GM19193 (cell line): ENCODE results near the gene HEPACAM2.
A peak's percentile ranks its signal among the peaks of the same experiment; 100 is the strongest.

Experiments used
- POLR2A ChIP-seq: IDR thresholded peaks from 4 replicates; pipeline ENCODE4 v1.6.1; 2011; ENCODE audit not compliant: insufficient read depth, insufficient read length; ENCODE audit errors: extremely low read depth

The HEPACAM2 gene

DNA sequence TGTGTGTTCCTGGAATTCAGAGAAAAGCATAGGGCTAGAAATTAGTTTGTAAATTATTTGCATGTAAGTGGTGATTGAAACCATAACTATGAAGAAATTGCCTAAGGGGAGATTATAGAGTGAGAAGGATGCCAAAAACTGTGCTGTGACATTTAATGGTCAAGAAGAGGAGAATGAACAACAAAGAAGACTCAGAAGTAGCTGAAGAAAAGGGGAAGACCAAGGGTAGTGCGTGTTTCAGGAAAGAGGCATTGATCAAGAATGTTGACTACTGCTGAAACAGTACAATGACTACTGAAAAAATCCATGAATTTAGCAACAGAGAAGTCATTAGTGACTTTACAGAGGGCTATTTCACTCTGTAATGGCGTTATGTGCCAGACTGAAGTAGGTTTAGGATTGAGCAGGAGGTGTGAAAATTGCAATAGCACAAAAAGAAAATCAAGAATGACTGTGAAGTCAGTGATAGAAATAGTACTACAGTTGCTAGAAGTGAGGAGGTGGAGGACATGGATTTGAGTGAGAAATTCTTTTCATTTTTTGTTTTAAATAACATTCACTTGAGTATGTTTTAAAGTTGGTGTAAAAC, 49.2 kb downstream of the HEPACAM2 start:
- TF ChIP-seq POLR2A, result no peak

GRCh38 chr7:93175219-93175618, 51.0 kb downstream of the HEPACAM2 start:
- no peak for TF ChIP-seq POLR2A

GRCh38 chr7:93172683-93173082, 53.6 kb downstream of the HEPACAM2 start:
- TF ChIP-seq POLR2A, result no peak

GRCh38 chr7:93171606-93172226, 54.6 kb downstream of the HEPACAM2 start:
- TF ChIP-seq POLR2A, result no peak

DNA sequence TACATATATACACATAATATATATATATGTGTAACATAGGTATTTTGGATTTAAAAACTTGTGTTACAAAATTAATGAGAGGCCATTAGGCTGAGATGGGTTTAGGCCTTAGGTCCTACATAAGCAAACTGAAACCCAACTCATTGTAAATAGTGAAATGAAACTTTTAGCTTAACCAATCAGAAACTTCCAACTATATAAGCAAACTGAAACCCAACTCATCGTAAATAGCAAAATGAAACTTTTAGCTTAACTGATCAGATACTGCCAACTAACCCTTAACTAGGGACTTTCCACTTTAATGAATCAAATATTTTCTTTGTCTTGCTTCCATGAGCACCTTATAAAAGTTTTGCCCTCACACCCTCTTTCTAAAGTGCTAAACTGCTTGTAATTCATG, 60.8 kb downstream of the HEPACAM2 start:
- no peak for TF ChIP-seq POLR2A

DNA sequence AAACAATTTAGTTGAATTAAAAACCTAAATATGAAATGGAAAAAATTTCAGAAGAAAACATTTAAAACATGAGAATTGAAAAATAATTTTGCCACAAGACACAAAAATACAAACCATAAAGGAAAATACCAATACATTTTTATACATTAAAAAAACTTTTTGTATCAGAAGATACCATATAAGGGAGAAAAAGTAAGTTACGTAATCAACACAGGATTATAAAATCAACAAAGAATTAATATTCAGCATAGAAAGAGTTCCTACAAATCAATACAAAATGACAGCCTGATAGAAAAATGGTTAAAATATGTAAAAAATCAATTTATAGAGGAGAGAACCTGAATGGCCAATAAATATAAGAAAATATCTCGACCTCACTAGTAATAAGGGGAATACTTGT, 61.5 kb downstream of the HEPACAM2 start:
- no peak for TF ChIP-seq POLR2A

- no peak for TF ChIP-seq POLR2A
Measured at GRCh38 chr7:93161181-93161762, 65.0 kb downstream of the HEPACAM2 start.

- TF ChIP-seq POLR2A, result no peak
Measured at GRCh38 chr7:93160410-93160809, 65.9 kb downstream of the HEPACAM2 start.

DNA sequence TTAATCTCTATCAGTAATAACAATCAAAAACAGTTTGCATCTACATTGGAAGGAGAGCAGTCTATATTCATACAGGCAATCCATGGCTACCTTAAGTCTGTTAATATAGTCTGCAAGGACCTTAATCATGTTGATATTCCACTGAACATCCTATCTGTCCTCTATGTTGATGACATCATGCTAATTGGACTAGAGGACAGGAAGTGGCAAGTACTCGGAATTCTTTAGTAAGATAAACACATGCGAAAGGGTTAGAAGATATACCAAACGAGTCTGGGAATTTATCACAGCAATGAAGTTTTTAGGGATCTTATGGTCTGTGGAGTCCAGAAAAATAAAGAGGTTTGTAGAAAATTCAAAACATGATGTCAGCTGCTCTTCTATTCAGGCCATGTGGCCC, 66.8 kb downstream of the HEPACAM2 start:
- TF ChIP-seq POLR2A, result no peak

DNA sequence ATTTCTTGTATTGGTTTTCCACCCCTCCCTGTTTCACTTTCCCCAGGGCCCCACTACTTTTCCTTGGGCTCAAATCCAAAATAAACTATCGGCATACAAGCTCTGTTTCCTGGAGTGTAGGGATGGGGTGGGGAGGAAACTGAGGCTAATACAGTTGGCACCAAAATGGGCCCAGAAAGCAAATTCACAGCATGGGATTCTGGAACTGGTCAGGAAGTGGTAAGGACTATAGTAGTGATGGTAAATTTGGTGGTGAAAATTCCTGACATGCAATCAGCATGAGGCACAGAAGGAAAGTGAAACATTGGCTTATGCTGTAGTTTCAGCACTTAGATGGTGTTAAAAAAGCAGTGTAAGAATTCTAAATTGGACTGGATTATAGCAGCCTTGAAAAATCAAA, 69.4 kb downstream of the HEPACAM2 start:
- no peak for TF ChIP-seq POLR2A

DNA sequence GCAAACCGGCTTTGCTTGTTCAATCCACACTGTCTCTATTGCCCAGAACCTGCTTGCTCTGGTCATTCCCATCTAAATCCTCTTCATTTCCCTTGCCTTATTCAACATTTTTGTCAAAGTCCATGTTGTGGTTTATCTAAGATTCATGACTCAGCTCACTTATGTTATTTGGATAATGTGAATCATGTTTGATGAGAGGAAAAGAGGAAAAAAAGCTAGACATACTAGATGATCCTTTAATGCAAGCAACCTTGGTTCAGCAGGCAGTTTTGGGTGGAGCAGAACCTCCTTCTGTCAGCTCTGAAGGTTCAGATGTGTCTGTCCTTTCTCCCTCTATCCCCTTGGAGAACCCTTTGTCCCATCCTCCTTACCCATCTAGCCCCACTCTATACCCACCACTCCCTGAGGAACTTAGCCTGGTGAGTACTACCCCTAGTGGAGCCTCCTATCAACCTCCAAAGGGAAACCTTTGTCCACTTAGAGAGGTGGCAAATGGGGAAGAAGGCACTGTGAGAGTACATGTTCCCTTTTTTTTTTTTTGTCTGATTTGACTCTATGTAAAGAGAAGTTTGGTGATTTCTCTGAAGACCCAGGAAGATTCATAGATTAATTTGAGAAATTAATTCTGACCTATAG, 76.0 kb downstream of the HEPACAM2 start:
- TF ChIP-seq POLR2A, result no peak

- TF ChIP-seq POLR2A, result no peak
Measured at GRCh38 chr7:93148727-93149126, 77.5 kb downstream of the HEPACAM2 start.

DNA sequence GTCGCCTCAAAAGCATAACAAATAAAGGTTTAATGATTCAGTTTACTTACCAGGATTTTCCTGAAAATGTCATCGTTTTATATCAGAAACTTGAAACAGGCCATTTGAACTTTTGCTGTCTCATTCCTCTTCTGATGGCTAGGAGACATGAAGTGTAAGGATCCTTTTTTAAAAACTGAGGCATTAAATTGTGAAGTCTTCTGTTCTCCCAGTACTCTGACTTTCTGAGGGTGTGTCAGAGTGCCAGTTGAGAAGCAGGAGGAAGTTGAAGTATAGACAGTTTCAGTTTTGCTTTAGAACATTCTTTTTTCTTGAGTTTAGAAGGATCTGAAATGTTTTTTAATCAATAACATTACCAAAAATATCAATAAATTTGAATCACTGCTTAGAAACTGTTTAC, 78.1 kb downstream of the HEPACAM2 start, which contains the start of gene SAMD9L:
SAMD9L (minus strand) TSS at position 242 of the 400 bp plus-strand sequence. CDS start 12,414 bp downstream, outside the sequence.
- TF ChIP-seq POLR2A, result no peak

- peak; percentile 33 for TF ChIP-seq POLR2A
Measured at GRCh38 chr7:93147363-93147762, 78.9 kb downstream of the HEPACAM2 start.

- TF ChIP-seq POLR2A, result no peak
Measured at GRCh38 chr7:93146472-93147141, 79.7 kb downstream of the HEPACAM2 start.

GRCh38 chr7:93146036-93146435, 80.2 kb downstream of the HEPACAM2 start:
- no peak for TF ChIP-seq POLR2A

- TF ChIP-seq POLR2A, result no peak
Measured at GRCh38 chr7:93145354-93145753, 80.9 kb downstream of the HEPACAM2 start.
